Activated CD4-positive, alpha-beta T cell treated with anti-CD3 and anti-CD28 coated beads for 24 hours (primary cell): ENCODE measurements around the gene NCAPG2.
"Not testable (repeated sequence)": the region's sequence is repeated elsewhere in the genome, so short reads cannot be mapped to it uniquely, and the experiment has no call there.

Experiments
- DNase-seq, 2 donors: peaks; one replicate each; pipeline ENCODE4 v3.0.0-alpha.2; 2020; ENCODE audit warnings: low read depth in 2 of 2

NCAPG2 gene

DNA sequence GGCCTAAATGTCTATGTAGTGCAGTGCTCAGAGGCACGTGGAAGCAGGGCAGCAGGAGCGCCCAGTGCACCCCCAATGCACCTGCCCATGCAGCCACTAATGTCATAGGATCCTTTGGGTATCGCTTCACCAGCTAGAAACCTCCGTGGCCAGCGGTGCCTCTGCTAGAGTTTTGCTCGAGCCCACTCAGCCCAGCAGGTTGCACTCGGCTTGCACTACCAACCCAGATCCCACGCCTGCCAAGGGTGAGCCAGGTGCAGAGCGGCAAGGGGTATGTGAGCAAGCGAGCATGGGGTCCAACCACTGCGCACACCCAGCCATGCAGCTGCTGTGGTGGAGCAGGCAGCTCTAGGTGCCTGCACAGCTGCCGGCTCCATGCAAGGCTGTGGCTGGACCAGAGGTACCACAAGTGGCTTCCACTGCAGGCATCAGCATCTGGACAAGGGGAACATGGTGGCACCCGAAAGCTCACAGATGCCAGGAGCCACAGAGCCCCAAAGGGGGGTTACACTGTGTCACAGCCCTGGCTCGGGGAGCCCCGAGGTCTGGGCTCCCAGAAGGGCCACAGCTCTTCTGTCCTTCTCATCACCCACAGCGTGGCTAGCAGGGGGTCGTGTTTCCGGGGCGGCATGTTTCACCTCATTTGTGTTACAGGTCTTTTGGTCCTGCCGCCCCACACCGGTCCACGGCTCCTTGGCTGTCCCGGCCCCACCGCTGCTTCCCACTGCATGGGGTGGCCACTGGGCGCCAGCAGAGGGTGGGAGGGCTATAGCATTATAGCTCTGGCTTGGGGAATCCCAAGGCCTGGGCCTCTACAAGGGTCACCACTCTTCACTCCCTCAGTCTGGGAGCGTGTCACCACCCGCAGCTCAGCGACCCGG, 2.3 kb upstream of the NCAPG2 start:
- DNase-seq: no peak

DNA sequence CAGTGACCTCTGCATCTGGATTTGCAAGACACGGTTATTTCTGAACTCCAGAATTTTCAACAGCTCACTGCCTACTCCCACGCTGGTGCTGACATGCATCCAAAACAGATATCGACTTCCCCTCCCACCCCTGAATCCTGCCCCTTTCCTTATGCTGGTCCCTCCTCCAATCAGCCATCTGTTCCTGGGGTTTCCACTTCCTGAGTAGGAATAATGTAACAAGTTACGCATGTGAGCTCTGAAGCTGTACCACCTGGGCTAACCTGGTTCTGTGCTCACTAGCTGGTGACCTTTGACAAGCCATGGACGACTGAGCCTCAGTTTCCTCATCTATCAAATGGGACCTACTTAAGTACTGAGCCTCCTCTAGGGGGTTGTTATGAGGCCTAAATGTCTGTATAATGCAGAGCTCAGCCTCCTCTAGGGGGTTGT, 1.7 kb upstream of the NCAPG2 start:
- DNase-seq: no peak

DNA sequence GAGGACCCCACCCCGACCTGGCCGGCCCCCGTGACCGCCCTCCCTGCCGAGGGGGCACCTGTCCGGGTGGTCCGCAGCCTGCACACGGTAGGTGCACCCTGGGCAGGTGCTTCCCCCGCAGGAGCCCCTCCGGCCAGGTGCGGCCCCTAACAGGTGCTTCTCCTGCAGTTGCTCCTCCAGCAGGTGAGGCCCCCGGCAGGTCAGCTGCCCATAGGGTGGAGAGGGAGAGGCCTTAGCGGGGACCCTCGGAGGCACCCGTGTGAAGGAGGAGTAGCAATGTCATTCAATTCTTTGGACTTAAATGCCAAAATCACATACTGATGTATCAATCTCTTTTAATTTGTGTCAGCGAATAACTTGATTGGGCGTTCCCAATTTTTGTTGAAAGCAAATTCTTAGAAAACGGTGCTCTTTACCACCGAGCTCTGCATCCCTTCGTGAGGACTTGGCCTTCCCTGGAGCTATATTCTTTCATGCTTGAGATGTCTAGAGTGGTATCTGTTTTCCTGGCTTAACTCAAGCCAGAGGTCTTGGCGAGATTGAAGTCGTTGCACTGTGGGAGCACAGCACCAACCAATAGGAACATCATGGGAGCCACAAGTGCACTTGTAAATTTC, 738 bp upstream of the NCAPG2 start:
- DNase-seq: no peak

DNA sequence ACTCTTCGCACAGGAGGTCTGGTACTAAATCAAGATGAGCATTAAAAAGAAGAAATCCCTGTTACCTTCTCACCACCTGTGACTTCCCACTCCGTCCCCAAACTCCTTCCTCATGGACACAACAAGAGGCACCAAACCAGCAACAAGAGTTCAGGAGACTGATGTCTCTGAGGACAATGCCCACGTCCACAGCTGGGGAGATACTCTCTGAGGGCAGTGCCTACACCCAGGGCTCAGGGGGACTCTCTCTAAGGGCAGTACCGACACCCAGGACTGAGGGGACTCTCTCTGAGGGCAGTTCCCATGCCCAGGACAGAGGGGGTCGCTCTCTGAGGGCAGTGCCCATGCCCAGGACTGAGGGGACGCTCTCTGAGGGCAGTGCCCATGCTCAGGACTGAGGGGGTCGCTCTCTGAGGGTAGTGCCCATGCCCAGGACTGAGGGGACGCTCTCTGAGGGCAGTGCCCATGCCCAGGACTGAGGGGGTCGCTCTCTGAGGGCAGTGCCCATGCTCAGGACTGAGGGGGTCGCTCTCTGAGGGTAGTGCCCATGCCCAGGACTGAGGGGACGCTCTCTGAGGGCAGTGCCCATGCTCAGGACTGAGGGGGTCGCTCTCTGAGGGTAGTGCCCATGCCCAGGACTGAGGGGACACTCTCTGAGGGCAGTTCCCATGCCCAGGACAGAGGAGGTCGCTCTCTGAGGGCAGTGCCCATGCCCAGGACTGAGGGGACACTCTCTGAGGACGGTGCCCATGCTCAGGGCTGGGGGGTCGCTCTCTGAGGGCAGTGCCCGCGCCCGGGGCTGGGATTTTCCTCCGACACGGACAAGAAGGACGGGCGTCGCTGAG, 703 bp downstream of the NCAPG2 start:
- DNase-seq: not testable (repeated sequence)

DNA sequence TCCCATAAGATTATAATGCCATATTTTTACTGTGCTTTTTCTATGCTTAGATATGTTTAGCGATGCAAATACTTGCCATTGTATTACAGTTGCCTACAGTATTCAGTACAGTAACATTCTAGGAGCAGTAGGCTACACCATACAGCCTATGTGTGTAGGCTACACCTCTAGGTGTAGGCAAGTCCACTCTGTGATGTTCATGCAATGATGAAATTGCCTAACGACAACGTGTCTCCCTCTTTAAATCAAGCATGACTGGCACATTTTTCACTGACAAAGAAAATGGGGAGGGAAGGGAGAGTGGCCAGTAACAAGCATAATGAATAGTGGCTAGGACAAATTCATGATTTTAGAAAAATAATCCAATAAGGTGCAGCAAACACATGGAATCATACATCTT, 1.7 kb downstream of the NCAPG2 start:
- DNase-seq: no peak

DNA sequence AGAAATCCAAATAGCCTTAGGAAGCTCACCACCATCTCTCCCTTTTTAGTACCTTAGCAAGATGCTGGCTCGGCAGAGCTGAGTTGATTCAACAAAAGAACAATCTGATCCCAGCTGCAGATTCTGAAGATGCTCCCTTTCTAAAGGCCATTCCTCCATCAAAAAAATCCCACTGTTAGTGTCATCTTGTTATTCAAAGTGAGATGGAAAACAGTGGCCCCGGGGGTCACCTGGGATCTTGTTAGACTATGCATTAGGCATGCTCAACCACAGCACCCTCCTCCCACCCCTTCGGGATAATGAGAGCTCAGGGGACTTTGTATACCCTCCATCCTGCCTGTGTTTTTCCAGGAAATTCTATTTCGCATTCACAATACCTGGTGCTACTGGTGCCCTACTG, 2.4 kb downstream of the NCAPG2 start:
- no peak for DNase-seq

DNA sequence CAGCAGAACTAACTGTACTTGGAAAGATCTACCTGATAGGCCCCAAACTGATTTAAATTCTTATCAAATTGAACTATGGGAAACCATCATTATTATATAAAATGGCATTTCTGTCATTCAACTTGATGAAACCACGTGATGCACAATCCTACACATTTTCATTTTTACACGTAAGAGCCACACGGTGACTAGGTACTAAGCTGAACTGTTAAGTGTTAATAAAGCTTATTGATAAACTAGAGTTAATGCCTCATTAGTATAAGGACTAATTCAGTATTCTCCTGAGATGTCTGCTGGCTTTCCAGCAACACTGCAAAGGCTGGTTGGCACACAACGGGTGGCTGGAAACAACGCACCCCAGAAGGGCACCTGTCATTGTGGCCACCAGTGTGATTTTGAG, 4.6 kb downstream of the NCAPG2 start:
- no peak for DNase-seq

DNA sequence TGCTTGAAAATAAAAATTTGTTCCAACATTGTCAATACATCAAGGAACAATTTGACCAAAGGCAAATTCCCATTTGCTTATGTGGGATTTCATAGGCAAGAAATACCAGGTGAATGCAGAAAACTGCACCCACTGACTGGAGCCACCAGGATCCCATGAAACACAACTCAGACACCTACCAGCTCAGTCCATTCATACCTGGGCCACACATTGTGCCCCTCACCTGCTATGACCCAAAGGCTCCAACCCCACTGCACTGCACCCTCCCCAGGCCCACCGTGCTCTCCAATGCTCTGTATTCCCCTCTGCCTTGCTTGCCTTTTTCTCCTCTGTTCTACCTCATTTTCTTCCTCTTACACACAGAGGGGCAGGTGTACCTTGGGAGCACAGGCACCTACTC, 5.3 kb downstream of the NCAPG2 start:
- no peak for DNase-seq

DNA sequence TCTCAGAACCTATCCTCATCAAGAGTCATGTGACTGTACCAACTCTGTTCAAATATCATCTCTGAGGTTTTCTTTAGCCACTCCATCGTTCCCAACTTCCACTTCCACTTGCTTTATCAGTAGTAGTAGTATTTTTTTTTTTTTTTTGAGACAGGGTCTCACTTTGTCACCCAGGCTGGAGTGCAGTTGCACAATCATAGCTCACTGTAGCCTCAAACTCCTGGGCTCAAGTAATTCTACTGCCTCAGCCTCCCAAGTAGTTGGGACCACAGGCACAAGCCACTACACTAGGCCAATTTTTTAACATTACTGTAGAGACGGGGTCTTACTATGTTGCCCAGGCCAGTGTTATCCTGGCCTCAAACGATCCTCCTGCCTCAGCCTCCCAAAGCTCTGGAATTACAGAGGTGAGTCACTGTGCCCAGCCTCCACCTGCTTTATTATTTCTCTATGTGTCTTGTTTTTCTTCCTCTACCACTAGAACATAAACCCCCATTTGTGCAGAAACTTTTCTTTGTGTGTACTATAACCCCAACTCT, 5.9 kb downstream of the NCAPG2 start:
- DNase-seq: no peak

DNA sequence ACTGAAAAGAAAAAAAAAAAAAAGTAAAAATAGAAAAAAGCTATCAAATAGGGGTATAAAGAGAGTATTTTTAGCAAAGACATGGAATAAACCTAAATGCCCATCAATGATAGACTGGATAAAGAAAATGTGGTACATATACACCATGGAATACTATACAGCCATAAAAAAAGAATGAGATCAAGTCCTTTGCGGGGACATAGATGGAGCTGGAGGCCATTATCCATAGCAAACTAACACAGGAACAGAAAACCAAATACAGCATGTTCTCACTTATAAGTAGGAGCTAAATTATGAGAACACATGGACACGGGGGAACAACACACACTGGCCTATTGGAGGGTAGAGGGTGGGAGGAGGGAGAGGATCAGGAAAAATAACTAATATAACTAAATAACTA, 7.0 kb downstream of the NCAPG2 start:
- DNase-seq: not testable (repeated sequence)

DNA sequence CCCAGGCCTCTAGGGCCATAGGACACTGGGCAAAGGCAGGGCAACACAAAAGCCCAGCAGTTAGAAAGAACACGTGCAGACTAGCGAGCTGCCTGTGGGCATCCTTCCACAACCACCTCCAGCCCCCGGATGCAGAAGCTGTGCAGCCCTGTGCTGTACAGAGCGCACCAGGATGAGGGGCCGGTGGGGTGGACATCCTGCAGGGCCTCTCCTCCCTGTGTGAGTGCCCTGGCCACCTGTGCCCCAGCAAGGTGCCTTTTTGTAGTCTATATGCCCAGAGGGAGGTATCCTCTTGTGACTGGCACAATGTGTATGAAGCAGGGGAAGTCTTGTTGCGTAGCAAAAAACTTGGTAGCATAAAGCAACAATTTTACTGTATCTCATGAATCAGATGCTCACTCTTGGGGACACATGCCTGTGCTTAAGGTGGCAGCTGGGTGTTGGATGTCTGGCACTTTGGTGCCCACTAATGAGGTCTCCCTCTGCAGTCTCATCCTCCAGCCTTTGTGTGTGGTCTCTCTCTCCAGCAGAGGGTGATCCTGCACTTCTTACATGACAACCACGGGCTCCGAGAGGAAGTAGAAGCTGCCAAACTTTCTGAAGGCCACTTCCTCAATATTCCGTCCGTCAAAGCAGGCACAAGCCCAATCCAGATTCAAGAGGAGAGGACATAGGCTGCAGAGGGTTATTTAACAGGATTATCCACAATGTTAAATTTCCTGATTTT, 8.7 kb downstream of the NCAPG2 start:
- DNase-seq: no peak

DNA sequence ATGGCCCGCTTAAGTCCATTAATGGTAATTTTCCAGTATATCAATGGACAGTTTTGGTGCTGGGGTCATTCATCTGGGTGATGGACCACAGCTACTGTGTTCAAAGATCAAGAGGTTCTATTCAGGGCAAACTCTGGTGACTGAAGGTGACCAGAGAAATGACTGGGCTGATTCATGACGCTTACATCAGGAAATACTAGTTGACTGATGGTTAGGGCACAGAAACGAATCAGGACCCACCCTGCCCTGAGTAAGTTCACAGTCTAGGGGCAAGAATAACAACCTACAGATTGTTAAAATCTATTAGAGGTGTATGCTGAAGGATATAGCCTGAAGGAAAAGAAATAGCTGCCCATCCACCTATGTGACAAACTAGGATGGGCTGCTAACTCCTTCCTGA, 9.5 kb downstream of the NCAPG2 start:
- no peak for DNase-seq

DNA sequence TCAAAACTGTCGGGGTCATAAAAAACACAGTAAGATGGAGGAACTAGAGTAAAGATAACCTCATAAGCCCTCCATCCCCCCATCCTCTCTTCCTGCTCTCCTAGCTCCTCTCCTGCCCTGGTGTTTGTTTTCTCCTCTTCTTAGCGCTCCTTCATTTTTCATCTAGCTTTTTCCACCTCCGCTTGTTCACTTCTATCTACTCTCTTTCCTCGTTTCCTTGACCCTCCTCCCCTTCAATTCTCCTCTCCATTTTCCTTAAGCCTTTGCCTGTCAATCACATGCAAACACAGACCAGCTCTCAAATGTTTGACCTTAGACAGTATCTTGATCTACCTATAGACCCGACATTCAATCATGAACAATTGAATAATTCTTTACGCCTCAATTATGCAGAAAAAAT, 10.0 kb downstream of the NCAPG2 start:
- no peak for DNase-seq

DNA sequence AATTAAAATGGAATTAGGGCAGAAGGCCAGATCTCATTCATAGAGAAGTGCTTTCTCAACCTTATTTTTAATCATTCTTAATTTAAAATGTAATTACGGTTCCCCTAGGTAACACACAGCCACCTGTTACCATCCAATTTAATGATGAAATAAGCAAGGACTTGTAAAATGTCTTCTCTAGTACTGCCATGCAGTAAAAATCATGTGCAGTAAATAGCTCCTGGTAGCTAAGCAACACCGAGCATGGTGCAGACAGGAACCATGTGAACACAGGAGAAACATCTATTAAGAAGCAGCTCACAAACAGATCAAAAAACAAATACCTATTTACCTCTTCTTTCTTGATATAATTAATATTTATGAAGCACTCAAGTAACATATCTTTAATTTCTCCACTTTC, 15.1 kb downstream of the NCAPG2 start:
- no peak for DNase-seq

DNA sequence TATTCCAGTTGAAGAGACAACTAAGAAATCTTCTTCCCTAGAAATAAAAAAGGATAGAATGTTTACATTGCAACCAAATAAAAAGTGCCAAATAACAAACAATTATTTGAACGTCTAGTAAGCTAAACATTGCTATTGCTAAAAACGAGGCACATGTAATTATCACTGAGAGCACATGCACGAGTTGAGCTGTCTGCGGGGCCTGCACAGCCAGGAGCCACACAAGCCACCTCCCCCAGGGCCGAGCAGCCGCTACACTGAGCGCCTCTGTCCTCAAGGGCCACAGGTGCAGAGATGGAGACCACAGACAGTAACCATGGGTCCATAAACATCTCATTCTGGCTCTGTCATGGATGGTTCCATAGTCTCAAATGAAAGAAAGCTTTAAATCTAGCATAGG, 17.2 kb downstream of the NCAPG2 start:
- no peak for DNase-seq

DNA sequence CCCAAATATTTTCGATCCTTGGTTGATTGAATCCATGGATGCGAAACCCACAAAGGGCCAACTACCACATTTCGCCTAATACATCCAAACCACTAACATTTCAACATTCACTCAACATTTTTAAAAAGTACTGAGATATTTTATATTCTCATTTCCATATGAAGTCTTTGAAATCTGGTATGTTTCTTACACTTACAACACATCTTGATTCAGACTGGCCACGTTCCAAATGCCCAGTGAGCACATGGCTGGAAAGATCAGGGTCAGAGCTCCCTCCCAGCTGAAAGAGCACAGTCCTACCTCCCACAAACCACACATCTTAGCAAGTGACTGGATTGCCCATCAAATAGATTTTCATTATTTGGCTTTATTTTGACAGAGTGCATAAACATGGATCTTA, 18.9 kb downstream of the NCAPG2 start:
- no peak for DNase-seq

DNA sequence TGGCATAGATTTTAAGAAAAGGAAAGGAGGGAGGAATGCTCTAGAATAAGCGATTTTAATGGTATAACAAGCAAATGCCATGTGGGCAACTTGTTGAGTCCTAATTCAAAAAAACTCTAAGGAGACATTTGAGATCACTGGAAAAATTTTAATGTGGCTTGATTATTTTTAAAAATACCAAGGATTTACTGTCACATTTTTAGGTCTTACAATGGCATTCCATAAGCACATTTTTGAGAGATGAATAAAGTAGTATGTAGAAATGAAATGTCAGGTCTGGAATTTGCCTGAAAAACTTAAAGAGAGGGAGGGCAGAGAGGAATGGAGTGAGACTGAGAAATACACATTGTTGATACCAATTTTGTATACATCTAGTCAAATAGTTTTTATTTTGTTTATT, 20.3 kb downstream of the NCAPG2 start:
- no peak for DNase-seq

DNA sequence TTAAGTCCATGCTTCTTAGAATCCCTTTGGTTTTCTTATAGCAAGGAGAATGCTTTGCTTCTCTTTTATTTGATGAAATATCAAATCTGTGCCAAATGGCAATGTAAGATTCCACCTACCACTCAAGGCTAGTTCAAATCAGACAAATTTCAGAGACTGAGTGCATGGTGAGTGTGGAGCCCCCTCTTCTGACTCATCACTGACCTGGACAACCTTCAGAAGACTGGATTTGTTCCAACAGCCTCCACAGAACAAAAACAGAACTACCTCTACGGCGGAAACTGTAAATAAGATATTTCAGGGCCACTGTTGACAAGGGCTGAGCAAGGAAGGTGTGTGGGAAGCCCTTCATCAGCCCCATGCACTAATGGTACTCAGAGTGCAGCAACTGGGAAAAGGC, 21.1 kb downstream of the NCAPG2 start:
- no peak for DNase-seq

DNA sequence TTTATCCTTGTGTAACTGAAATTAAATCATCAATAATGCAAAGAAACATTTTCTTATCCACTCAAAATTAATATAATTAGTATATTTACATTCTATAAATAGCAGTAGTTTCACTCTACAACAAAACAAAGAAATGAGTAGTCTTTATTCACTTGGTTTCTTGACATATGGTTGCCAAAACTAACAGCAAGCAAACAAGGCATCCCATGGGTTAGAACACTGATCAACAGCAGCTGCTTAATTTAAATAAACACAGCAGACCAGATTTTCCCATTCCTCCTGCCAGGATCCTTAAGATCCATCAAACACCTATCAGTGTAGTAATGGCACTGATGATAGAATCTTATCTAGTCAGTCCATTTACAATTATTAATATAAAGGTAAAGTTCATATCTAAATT, 22.1 kb downstream of the NCAPG2 start:
- no peak for DNase-seq

DNA sequence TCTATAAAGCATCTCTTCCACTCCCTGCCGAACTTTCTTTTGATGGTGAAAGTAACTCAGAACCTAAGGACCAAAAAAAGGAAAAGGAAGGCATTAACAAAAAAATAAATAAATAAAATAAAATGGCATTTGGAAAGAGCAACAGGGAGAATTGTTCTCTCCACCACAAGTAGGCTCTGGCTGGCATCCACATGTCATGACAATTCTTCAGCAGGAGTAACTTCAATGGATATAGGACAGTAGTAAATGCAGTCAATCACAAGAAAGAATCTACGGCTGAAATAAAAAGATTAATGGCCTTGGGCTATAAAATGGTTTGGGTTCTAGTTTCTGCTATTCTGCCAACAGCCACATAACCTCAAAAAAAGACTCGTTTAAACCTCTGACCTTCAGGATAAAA, 23.9 kb downstream of the NCAPG2 start:
- DNase-seq: no peak

DNA sequence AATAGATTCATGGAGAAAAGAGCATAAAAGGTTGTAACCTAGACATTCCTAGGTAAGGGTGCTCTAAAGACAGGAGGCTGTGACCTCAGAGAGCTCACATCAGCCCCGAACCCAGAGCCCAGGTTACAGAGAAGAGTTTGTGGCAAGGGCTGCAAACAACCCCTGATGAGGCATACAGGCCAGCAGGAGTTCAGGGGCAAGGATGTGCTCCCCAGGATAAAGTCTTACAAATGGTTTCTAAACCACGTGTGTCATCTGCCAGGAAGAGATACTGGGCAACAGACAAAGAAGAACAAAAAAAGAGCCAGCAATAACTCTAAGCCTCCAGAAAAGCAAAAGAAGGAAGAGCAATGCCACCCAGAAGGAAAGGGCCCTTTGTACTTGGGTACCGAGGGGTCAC, 27.7 kb downstream of the NCAPG2 start:
- DNase-seq: no peak
